Non-pigmented ciliary epithelial cell (primary cell): ENCODE data around the gene PNPLA6.
A peak's percentile ranks its signal among the peaks of the same experiment; 100 is the strongest.
"Not testable (repeated sequence)": the region's sequence is repeated elsewhere in the genome, so short reads cannot be mapped to it uniquely, and the experiment has no call there.

Experiments
- DNase-seq: peaks from one replicate; pipeline ENCODE4 v3.0.0-alpha.2; 2010; ENCODE audit warnings: low read depth

The PNPLA6 gene

DNA sequence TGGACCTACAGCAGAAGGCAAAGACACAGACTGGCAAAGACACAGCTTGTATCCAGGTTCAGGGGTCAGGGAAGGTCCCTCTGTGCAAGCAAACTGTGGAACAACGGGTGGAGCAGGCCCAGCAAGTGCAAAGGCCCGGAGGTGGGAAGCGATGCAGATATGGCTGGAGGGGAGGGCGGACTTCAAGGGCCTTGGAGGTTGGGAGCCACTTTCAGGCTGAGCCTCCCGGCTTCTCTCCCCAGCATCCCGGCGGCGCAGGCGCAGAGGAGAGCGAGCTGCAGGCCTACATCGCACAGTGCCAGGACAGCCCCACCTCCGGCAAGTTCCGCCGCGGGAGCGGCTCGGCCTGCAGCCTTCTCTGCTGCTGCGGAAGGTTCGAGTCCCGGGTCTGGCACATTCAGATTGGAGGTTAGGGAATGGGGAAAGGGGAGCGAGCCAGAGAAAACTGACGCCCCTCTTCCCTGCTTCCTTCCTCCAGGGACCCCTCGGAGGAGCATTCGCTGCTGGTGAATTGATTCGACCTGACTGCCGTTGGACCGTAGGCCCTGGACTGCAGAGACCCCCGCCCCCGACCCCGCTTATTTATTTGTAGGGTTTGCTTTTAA lies 2.1 kb upstream of the PNPLA6 start:
- no peak for DNase-seq

DNA sequence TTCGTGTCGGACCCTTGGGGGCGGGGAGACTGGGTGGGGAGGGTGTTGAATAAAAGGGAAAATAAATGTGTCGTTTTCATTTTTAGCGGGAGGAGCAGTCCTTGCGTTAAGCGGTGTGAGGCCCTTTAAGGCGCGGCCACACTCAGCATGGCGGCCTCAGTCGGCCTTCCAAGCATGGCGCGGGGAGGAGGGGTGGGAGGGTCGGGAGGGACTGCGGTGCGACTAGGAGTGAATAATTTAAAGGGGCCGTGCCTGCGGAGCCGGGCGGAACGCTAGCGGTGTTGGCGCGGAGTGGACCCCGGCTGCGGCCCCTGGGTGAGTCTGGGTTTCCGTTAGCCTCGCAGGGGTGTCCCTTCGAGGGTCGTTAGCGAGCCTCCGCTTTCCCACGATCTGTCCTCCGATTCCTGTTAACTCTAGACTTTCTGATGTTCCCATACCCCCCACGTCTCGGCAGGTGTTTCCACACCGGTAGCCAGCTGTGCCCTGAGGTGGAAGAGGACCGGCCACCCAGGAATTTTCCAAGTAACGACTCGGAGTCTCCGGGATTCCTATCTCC lies 1.5 kb upstream of the PNPLA6 start:
- DNase-seq: no peak

DNA sequence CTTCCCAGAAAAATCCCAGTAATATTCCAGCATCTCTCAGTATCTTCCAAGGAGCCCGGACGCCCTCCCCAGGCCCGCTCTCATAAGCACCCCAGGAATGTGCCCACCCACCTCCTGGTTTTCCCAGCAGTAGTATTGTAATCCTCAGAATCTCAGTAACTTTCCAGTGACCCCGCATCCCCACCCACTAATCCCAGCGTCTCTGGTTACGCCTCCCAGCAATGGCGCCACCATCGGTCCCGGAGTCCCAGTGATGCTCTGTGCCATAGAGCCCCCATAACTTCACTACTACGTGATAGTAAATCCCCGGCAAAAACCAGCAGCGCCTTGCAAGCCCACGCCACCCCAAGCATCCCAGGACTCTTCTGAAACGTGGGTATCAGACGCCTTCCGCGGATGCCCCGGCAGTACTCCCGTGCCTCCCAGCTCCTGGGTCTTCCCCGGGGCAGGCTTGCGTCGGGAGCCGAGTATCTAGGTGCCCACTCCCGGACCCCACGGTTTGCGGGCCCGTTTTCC lies 928 bp upstream of the PNPLA6 start:
- DNase-seq: peak; percentile 68

DNA sequence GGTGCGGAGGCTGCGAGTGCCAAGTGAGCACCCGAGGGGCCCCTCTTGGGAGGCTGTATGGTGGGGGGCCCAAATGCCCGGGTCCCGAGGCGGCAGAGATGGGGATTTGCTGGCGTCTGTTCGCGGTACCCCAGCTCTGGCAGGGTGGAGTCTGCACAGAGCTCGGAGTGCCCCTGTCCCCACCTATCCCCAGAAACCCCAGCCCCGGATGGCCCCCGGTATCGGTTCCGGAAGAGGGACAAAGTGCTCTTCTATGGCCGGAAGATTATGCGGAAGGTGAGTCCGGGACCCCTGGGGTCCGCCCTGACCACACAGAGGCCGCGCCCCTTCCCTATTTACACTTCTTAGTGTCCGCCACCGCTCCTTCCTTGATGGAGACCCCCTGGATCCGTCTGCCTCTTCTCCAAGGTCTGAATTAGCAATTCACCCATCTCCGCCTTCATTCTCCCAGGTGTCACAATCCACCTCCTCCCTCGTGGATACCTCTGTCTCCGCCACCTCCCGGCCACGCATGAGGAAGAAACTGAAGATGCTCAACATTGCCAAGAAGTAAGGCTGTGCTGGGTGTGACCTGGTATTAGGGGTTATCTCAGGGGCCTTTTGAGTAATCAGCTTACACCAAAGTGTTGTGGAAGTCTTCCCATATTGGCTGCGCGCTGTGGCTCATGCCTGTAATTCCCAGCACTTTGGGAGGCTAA lies 630 bp downstream of the PNPLA6 start:
- no peak for DNase-seq

DNA sequence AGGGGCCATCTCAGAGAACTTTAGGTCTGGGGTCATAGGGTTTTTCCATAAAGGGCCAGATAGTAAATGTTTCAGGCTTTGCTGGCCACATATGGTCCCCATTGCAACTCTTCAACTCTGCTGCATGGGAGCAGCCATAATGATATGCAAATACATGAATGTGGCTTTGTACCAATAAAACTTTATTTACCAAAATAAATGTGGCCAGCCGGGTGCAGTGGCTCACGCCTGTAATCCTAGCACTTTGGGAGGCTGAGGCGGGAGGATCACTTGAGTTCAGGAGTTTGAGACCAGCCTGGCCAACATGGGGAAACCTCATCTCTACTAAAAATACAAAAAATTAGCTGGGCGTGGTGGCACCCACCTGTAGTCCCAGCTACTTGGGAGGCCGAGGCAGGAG lies 3.5 kb downstream of the PNPLA6 start:
- not testable (repeated sequence) for DNase-seq

DNA sequence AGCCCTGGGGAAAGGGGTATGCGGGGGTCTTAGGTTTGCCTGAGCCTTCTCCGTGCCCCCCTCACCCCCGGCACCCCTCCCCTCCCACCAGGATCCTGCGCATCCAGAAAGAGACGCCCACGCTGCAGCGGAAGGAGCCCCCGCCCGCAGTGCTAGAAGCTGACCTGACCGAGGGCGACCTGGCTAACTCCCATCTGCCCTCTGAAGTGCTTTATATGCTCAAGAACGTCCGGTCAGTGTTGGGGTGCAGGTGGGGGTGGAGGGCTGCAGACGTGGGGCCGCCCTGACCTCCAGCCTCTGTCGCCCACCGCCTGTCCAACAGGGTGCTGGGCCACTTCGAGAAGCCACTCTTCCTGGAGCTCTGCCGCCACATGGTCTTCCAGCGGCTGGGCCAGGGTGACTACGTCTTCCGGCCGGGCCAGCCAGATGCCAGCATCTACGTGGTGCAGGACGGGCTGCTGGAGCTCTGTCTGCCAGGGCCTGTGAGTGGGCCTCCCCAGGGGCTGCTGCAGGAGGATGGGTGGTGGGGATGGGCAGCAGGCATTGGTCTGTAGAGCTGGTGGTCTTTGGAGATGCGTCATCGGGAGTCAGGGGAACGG lies 4.4 kb downstream of the PNPLA6 start:
- no peak for DNase-seq

DNA sequence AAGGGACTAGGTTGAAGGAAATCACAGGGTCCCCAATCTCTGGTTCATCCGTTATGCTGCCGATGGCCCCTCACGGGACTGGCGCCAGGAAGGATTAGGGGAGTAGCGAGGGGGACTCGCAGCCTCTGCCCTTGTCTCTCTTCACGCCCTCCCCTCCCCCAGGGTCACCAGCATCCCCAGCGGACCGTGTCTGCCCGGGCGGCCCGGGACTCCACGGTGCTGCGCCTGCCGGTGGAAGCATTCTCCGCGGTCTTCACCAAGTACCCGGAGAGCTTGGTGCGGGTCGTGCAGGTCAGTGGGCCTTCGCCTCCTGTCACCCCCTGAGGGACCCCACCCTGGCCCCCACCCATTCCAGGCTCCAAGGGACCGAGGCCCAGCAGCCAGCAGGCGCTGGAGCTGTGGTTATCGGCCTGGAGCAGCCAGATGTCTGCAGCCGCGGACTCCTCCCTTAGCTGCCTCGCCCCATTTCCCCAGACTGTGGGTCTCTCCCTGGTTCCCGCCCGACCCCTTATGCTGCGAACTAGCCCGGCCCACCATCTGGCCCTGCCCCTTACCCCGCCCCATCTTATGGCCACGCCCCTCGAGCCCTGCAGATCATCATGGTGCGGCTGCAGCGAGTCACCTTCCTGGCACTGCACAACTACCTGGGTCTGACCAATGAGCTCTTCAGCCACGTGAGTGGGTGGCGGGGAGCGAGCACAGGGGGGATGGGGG lies 5.4 kb downstream of the PNPLA6 start:
- DNase-seq: no peak

DNA sequence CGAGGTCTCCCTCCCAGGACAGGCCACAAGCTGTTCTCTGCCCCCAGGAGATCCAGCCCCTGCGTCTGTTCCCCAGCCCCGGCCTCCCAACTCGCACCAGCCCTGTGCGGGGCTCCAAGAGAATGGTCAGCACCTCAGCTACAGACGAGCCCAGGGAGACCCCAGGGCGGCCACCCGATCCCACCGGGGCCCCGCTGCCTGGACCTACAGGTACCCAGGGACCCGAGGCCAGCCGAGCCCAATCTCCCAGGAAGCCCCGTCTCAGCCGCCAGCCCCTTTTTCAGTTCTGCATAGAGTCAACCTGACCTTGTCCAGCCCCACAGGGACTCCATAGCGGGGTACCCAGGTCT lies 5.9 kb downstream of the PNPLA6 start:
- no peak for DNase-seq

DNA sequence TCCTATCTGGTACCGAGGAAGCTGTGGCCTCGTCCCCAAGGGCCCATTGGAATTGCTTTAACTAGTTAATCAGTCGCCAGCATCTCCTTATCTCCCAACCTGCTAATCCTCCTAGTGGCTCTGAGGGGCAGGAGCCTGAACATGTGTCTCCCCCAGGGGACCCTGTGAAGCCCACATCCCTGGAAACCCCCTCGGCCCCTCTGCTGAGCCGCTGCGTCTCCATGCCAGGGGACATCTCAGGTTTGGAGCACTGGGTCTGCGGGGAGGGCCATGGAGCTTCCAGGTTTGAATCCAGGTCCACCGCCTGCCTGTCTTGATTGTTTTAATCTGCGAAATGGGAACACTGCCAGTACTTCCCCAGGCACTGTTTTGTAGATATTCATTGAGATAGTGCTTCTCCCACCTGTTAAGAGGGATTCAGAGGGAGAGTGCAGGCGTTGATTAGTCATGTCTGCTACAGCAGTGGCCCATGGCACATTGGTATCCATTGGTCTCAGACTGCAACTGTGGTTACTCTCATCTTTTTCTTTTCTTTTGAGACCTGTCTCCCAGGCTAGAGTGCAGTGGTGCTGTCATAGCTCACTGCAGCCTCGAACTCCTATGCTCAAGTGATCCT lies 6.4 kb downstream of the PNPLA6 start:
- no peak for DNase-seq

DNA sequence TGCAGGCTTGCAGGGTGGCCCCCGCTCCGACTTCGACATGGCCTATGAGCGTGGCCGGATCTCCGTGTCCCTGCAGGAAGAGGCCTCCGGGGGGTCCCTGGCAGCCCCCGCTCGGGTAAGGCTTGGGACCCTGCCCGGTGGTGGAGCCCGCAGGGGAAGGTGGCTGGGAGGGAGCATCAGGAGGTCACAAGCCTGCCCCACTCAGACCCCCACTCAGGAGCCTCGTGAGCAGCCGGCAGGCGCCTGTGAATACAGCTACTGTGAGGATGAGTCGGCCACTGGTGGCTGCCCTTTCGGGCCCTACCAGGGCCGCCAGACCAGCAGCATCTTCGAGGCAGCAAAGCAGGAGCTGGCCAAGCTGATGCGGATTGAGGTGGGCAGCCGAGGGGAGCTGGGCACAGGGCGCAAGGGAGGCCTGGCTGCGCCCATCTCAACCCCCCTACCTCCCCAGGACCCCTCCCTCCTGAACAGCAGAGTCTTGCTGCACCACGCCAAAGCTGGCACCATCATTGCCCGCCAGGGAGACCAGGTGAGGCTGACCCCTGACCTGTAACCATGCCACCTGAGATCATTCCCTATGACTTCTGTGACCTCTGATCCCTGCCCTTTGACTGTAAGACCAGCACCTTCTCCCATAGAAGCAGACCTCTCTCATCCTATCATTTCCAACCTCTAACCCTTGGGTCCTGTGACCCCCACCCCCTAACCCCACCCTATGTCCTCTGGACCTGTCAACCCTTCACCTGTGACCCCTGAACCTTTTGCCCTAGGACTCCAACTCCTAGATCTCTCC lies 7.2 kb downstream of the PNPLA6 start:
- DNase-seq: no peak

DNA sequence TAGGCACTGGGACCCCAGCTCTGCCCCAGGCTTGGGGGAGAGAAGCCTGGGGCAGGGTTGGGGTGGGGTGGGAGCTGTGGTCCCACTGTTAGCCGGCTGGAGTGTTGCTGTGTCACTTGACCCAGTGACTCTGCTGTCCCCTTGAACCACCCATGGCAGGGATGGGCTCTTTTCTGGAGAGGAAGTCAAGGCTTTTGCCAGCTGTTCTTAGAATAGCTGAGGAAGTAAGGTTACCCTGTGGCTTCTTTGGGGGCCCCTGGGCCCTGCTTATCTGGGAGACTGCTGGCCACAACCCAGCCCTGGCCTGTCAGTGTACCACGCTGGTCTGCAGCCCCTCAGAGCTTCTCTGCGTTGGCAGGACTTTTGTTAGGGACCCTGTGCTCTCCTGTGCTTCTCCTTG lies 9.1 kb downstream of the PNPLA6 start:
- no peak for DNase-seq

DNA sequence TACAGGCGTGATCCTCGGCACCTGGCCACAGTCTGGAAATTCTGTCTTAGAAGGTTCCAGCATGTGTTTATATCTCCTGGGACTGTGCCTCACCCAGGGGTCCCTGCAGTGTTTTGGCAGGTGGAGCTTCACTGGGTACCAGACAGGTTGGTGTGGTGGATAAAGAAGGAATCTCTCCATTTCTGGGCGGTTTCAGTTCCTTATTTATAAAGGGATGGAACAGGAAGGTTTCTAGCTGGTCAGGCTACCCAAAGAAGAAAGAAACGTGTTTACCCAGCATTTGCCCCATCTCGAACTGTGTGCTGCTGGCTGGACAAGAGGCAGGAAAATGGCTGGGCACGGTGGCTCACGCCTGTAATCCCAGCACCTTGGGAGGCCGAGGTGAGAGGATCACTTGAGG lies 9.8 kb downstream of the PNPLA6 start:
- DNase-seq: no peak

DNA sequence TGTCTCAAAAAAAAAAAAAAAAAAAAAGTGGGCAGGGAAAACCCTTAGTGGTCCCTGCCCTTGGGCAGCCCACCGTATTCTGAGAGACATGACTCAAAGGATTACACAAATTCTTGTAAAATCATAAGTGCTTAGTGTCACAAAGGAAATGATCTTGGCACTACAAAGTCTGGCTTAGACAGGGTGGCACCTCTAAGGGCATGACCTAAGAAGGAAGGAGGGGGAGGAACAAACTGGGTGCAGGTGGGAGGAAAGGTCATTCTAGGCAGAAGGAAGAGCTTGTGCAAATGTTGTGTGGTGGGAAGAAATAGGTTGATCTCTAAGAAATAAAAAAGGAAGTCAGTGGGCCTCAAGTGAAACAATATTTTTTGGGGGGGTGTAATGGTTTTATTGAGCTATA lies 10.4 kb downstream of the PNPLA6 start:
- no peak for DNase-seq

DNA sequence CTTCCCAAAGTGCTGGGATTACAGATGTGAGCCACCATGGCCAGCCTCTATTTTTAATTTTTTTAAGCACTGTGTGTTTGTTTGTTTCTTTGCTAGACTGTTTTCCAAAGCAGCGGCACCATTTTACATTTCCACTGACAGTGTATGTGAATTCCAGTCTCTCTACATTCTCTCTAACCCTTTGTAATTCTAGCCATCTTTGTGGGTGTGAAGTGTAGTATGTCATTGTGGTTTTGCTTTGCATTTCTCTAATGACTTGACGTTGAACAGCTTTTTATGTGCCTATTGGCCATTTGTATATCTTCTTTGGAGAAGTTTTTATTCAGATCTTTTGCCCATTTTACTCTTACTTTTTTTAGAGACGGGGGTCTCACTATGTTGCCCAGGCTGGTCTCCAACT lies 11.6 kb downstream of the PNPLA6 start:
- no peak for DNase-seq

DNA sequence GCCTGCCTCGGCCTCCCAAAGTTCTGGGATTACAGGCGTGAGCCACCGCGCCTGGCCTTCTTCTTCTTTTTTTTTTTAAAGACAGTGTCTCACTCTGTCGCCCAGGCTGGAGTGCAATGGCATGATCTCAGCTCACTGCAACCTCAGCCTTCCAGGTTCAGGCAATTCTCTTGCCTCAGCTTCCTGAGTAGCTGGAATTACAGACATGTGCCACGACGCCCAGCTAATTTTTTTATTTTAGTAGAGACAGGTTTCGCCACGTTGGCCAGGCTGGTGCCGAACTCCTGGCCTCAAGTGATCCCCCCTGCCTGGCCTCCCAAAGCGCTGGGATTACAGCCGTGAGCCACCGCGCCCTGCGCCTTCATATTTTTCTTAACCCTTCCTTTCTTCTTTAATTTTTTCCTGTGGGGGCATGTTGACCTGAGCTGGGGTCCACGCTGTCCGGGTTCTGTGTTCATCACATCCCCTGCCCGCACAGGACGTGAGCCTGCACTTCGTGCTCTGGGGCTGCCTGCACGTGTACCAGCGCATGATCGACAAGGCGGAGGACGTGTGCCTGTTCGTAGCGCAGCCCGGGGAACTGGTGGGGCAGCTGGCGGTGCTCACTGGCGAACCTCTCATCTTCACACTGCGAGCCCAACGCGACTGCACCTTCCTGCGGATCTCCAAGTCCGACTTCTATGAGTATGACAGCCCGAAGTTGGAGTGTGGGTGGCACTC lies 14.1 kb downstream of the PNPLA6 start:
- no peak for DNase-seq

DNA sequence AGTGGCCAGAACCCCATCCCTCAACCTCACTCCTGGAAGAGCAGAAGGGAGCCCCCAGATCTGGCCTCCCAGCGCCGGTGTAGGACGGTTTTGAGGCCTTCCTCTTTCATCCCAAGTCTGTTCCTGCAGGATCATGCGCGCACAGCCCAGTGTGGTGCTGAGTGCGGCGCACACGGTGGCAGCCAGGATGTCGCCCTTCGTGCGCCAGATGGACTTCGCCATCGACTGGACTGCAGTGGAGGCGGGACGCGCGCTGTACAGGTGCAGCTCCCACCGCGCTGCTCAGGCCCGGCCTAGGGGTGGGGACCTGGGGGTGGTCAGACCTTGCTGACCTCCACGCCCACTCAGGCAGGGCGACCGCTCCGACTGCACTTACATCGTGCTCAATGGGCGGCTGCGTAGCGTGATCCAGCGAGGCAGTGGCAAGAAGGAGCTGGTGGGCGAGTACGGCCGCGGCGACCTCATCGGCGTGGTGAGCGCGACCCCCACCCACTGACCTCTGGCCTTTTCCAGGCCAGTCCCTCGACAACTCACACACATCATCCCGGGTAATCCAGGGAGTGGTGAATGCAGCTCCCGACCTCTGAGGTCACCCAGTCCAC lies 14.8 kb downstream of the PNPLA6 start:
- DNase-seq: no peak

DNA sequence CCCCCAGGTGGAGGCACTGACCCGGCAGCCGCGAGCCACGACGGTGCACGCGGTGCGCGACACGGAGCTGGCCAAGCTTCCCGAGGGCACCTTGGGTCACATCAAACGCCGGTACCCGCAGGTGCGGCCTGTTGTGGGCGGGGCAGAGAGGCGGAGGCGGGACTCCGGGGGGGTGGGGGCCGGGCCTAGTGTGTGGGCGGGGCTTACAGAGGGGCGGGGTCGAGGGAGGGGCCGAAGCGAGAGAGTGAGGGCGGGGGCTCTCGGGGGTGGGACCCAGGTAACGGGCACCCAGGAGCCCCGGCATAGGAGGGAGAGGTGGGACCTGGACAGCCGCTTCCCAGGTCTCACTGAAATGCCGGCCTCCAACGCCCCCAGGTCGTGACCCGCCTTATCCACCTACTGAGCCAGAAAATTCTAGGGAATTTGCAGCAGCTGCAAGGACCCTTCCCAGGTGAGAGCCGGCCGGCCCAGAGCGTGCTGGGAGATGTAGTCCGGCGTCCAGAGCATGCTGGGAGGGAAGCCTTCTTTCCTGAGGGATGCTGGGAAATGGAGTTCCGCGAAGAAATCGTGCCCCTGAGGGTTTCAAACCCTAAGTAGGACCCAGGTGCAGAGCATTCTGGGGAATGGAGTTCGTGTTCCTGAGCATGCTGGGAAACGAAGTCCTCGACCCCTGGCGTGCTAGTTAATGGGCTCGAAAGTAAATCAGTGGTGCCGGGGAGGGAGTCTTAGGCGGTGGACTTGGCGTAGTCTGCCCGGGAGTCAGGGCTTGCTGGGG lies 15.7 kb downstream of the PNPLA6 start:
- no peak for DNase-seq

DNA sequence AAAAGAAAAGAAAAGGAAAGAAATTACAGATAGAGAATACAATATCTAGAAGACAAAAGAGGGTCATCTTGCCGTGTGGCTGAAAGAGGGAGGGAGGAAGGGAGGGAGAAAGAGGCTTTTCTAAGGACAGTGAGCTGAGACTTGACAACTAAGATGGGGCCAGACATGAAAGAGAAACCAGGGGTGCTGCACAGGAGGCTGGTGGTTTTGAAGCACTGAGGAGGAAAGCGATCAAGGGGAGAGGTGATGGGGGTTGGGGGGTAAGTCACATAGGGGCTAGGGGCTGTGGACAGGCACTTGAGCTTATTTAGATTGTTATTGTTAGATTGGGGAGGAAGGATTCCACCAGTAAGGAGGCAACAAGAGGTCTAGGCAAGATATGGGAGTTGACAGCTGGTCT lies 17.3 kb downstream of the PNPLA6 start:
- DNase-seq: no peak

DNA sequence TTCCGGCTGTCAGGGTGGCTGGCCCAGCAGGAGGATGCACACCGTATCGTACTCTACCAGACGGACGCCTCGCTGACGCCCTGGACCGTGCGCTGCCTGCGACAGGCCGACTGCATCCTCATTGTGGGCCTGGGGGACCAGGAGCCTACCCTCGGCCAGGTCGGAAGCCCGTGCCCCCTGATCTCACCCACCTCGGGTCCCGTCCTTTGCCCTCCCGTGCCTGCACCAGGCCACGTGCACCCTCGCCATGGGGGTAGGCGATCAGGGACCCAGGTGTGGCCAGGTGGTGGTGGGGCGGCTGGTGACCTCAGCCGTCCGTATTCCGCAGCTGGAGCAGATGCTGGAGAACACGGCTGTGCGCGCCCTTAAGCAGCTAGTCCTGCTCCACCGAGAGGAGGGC lies 19.0 kb downstream of the PNPLA6 start:
- no peak for DNase-seq
